Stimulated activated CD4-positive, alpha-beta T cell treated with anti-CD3 and anti-CD28 coated beads, TNF-alpha, amount 100 ng/mL, for 1 hour (primary cell): ENCODE results near the gene F2RL3.
"Not testable (repeated sequence)": the region's sequence is repeated elsewhere in the genome, so short reads cannot be mapped to it uniquely, and the experiment has no call there.

ENCODE experiments used
- DNase-seq, 3 donors: peaks; one replicate each; pipeline ENCODE4 v3.0.0-alpha.2; 2020; ENCODE audit warnings: low read depth in 3 of 3, low spot score in 1 of 3

The F2RL3 gene

GRCh38 chr19:16921766-16922591 is 33.2 kb downstream of the F2RL3 start:
- DNase-seq = no peak

DNA sequence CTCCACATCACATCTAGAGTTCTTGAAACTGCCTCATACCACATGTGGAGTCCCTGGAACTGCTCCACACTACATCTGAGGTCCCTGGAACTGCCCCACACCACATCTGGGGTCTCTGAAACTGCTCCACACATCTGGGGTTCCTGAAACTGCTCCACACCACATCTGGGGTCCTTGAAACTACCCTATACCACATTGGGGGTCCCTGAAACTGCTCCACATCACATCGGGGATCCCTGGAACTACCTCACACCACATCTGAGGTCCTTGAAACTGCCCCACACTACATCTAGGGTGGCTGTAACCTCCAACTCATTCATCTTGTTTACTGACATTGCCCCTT is 33.8 kb downstream of the F2RL3 start:
- DNase-seq = no peak

DNA sequence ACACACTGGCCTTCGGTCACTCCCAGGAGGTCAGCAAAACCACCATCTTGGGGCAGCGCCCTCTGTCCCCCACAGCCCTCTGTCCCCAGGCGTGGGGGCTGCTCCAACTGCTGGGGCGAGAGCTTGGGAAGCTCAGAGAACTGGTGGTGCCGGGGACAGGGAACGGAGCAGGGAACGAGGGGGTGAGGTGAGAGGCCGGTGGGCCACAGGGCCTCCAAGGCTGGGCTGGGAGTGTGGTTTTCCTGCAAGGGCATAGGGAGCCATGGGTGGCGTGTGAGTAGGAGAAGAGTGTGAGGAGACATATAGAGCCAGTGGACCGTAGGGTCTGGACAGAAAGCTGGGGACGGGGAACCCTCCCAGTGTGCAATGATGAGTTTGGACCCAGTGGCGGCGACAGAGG is 34.1 kb downstream of the F2RL3 start:
- no peak for DNase-seq

DNA sequence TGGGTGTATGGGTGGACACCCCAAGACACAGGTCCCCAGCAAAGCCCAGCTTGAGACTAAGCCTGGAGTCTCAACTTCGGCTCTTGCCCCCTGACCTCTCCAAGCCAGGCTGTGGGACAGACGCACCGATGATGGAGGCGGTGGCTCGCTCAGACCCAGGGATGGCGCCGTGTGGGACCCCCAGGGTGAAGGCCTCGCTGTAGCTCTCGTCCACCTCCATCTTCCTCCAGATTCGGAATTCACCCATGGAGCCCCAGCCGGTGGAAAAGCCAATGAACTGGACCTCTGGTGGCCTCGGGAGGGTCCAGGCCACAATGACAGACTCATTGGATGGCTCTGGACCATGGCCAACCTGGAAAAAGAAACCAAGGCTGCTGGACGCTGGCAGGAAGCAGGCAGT is 39.1 kb downstream of the F2RL3 start:
- DNase-seq = no peak

DNA sequence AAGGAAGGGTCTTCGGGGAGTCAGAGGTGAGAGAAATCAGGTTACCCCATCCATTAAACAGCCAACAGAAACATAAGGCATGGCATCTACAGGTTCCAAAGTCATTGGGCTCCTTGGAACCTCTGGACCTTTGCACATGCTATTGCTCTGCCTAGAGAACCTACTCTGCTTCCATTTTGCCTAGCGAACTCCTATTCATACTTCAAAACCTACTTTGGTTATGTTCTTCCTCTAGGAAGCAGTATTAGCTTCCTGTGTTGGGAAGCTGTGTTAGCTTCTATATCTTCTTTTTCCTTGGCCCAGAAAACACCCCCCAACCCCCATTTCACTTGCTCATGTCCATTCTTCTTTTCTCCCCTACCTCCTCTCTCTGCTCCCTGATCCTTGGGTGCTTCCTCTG is 39.6 kb downstream of the F2RL3 start:
- no peak for DNase-seq

DNA sequence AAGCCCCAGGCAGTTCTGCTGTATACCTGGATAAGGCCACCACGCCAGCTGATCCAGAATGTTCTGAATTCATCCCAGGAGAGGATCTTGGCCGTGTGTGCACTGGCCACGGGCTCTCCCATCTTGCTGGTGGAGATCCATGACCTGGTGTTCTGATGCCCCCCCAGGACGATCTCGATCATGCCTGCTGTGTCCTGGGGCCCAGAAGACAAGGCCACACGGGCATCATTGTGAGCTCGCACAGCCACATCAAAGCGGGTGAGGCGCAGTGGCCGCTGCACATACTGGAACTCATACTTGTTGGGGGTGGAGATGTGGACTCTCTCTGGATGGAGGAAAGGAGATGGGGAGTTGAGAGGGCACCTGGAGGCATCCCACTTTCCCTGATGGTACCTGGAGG is 40.1 kb downstream of the F2RL3 start:
- DNase-seq = no peak

DNA sequence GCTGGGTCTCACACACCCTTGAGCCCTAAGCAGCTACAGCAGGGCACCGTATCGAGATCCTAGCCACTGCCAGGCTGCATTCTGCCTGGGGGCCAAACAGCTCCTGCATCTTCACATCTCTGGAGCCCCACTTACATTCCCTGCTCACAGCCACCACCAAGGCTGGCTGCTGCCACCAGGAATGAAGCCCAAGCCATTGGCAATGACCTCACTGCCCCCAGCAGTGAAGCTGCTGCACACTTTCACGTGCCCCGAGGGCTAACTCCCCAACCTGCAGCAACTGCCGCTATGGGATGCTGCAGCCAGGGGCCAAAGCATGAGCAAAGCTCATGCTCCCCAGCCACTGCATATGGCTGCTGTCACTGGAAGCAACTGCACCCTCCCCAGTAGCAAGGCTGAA is 42.0 kb downstream of the F2RL3 start:
- DNase-seq = no peak

GRCh38 chr19:16931306-16931705 is 42.5 kb downstream of the F2RL3 start:
- no peak for DNase-seq

- DNase-seq = no peak
These were observed 45.7 kb downstream of the F2RL3 start for GRCh38 chr19:16934489-16934888.

GRCh38 chr19:16936901-16937300 is 48.1 kb downstream of the F2RL3 start:
- no peak for DNase-seq

GRCh38 chr19:16937796-16938195 is 49.0 kb downstream of the F2RL3 start:
- not testable (repeated sequence) for DNase-seq

DNA sequence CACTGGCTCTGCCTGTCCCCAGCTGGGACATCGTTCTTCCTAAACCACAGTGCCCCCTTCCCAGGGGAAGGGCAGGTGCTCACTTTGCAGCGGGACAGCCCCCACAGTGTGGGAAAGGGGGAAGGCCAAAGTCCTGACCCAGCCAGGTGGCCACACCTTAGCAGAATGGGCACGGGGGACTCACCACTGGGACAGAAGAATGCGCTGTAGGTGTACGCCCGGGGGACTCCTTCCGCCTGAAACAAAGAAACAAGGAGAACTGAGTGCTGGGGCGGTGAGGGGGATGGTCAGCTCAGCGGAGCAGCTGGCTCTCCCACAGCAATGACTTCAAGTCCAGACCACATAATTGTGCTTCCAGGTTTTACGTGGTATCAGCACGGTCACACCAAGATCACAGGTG is 49.4 kb downstream of the F2RL3 start:
- no peak for DNase-seq

GRCh38 chr19:16940063-16940462 is 51.3 kb downstream of the F2RL3 start:
- DNase-seq = not testable (repeated sequence)

DNA sequence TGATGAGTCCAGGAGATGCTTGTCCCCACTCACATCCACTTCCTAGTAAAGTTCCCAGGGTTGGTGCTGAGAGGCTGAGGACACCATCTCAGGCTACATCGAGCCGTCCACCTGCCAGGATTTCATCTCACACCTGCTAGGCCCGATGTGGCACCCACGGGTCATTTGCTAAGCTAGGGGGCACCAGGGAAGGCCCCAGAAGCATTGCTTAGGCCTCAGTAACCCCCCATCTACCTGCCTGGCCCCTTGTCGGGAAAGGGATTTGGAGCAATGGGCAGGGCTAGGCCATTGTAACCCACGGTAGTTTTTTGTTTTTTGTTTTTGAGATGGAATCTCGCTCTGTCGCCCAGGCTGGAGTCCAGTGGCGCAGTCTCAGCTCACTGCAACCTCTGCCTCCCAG is 51.8 kb downstream of the F2RL3 start:
- DNase-seq = no peak
